K562 (cell line): ENCODE measurements around the gene SMIM36. TPM values are rescaled to one million over a fixed set of nuclear protein-coding genes. Genes with fewer than 3 reads are reported as not detected.

Experiments used
- ATF3 ChIP-seq, 2 experiments: fragments of 450-650 bp in 1 of 2; sonication (generic) in 1 of 2; formaldehyde crosslinking in 1 of 2; IDR thresholded peaks in 1 of 2; conservative IDR thresholded peaks in 1 of 2; 2 replicates each; pipeline versions ENCODE4 v1.6.1 to v1.8.1; 2016 to 2023; ENCODE audit warnings: mild to moderate bottlenecking in 2 of 2, moderate library complexity in 2 of 2, inconsistent platforms in 1 of 2, missing genetic modification reagents in 1 of 2
- CBFA2T3 ChIP-seq: fragments of 450-650 bp; IDR thresholded peaks from 2 replicates; pipeline ENCODE4 v1.6.1; 2017
- CBX3 ChIP-seq, 2 experiments: IDR thresholded peaks; 1 replicate in 1 of 2; 2 replicates in 1 of 2; pipeline ENCODE4 v1.6.1; 2012; ENCODE audit warnings: inconsistent platforms in 2 of 2, low read length in 2 of 2, borderline replicate concordance in 1 of 2, control low read depth in 1 of 2
- CGGBP1 ChIP-seq: fragments of 250-450 bp; sonication (Bioruptor Pico); IDR thresholded peaks from 2 replicates; pipeline ENCODE4 v1.9.0; 2021; ENCODE audit warnings: mild to moderate bottlenecking
- CTBP1 ChIP-seq: fragments of 450-650 bp; IDR thresholded peaks from 2 replicates; pipeline ENCODE4 v1.6.1; 2016; ENCODE audit warnings: borderline replicate concordance
- FOSL1 ChIP-seq: fragments of 200-800 bp; sonication (Bioruptor generic); conservative IDR thresholded peaks from 2 replicates; pipeline ENCODE4 v1.6.1; 2016; ENCODE audit warnings: missing genetic modification characterization, missing compliant biosample characterization
- GATAD2B ChIP-seq: fragments of 450-650 bp; IDR thresholded peaks from 2 replicates; pipeline ENCODE4 v1.6.1; 2017; ENCODE audit warnings: mild to moderate bottlenecking, borderline replicate concordance
- JUN ChIP-seq, 2 experiments: sonication (generic) in 1 of 2; formaldehyde crosslinking in 1 of 2; IDR thresholded peaks; 2 replicates each; pipeline versions ENCODE4 v1.6.1 to v1.8.0; 2012 to 2022; ENCODE audit warnings: borderline replicate concordance in 2 of 2, mild to moderate bottlenecking in 2 of 2, improper control_type of control experiment in 1 of 2, low read depth in 1 of 2, low read length in 1 of 2, missing genetic modification reagents in 1 of 2
- JUNB ChIP-seq: fragments of 450-650 bp; formaldehyde crosslinking; conservative IDR thresholded peaks from 2 replicates; pipeline ENCODE4 v1.4.0; 2020; ENCODE audit warnings: mild to moderate bottlenecking
- MAFK ChIP-seq: IDR thresholded peaks from 2 replicates; pipeline ENCODE4 v1.6.1; 2011; ENCODE audit warnings: low read length, improper control_type of control experiment
- MCM7 ChIP-seq, 2 experiments: fragments of 450-650 bp; IDR thresholded peaks; 2 replicates each; pipeline ENCODE4 v1.6.1; 2016 to 2018
- RAD21 ChIP-seq, 2 experiments: fragments of 250-450 bp in 1 of 2; fragments of 450-650 bp in 1 of 2; sonication (Bioruptor Pico) in 1 of 2; formaldehyde crosslinking in 1 of 2; IDR thresholded peaks in 1 of 2; conservative IDR thresholded peaks in 1 of 2; 2 replicates each; pipeline versions ENCODE4 v1.4.0 to v1.8.0; 2020 to 2022; ENCODE audit warnings: mild to moderate bottlenecking in 2 of 2, moderate library complexity in 1 of 2
- RFX1 ChIP-seq: fragments of 450-650 bp; IDR thresholded peaks from 2 replicates; pipeline ENCODE4 v1.6.1; 2016; ENCODE audit warnings: mild to moderate bottlenecking, moderate library complexity
- SRSF7 ChIP-seq: fragments of 200-400 bp; formaldehyde crosslinking; optimal IDR thresholded peaks from 2 replicates; pipeline ENCODE3; 2017; ENCODE audit warnings: mild to moderate bottlenecking, low read depth, low read length
- TEAD4 ChIP-seq, 2 experiments: sonication (generic) in 1 of 2; formaldehyde crosslinking in 1 of 2; IDR thresholded peaks; 2 replicates each; pipeline versions ENCODE4 v1.6.1 to v1.8.0; 2012 to 2022; ENCODE audit warnings: borderline replicate concordance in 1 of 2, inconsistent platforms in 1 of 2, low read length in 1 of 2, mild to moderate bottlenecking in 1 of 2, missing genetic modification reagents in 1 of 2
- ZC3H11A ChIP-seq: IDR thresholded peaks from 2 replicates; pipeline ENCODE4 v1.6.1; 2012; ENCODE audit warnings: low read depth, low read length, improper control_type of control experiment
- ZNF592 ChIP-seq: fragments of 450-650 bp; IDR thresholded peaks from 2 replicates; pipeline ENCODE4 v1.6.1; 2017; ENCODE audit warnings: antibody characterized with exemption, mild to moderate bottlenecking
- ZNF778 ChIP-seq: fragments of 450-650 bp; formaldehyde crosslinking; IDR thresholded peaks from 2 replicates; pipeline ENCODE4 v1.4.0; 2020; ENCODE audit warnings: mild to moderate bottlenecking, moderate library complexity
- ZSCAN32 ChIP-seq: fragments of 450-650 bp; formaldehyde crosslinking; IDR thresholded peaks from 2 replicates; pipeline ENCODE4 v1.4.0; 2020; ENCODE audit warnings: mild to moderate bottlenecking, moderate library complexity
- polyA plus RNA-seq, 8 experiments: library from polyadenylated mRNA; depleted of rRNA in 4 of 8; stranded (reverse) in 5 of 8; unstranded in 3 of 8; fragments of >200 nt; fragmentation: Nextera tagmentation in 2 of 8; fragmentation: Illumina TruSeq in 1 of 8; extraction: Ambion mirVana in 2 of 8; extraction: Trizol in 1 of 8; gene quantifications; 2 replicates each; pipeline versions ENCODE4 v1.2.1 to v1.2.3, GENCODE V29; 2011 to 2014; ENCODE audit warnings: inconsistent platforms in 1 of 8, missing spikeins in 1 of 8
- total RNA-seq, 7 experiments: library from RNA; depleted of rRNA in 6 of 7; stranded (reverse); fragments of >200 nt in 6 of 7; fragmentation: Illumina TruSeq in 2 of 7; extraction: Trizol in 2 of 7; gene quantifications; 2 replicates each; pipeline versions ENCODE4 v1.2.1 to v1.2.3, GENCODE V29; 2011 to 2021; ENCODE audit warnings: low replicate concordance in 1 of 7

Gene SMIM36
- total and polyA plus RNA-seq, 9 of the 15 experiments (the other 6 are each of a cell fraction or from before 2014, with no cell fraction given), result not detected

GRCh38 chr17:55496094-55496881, 15.0 kb downstream of the SMIM36 start (continued):
- TF ChIP-seq ZNF778 (no peak), RFX1 (no peak), TEAD4 (IDR thresholded peaks at IDR 0.05; ENCODE audit: low read length) (peak; percentile 44; the same call in 1 of the 2 replicates), TEAD4 (CRISPR knock-in tag; IDR thresholded peaks at IDR 0.05; ENCODE audit: borderline replicate concordance) (no peak), ATF3 (IDR thresholded peaks at IDR 0.05) (peak; percentile 98), ATF3 (CRISPR knock-in tag; conservative IDR thresholded peaks at IDR 0.05) (no peak), CGGBP1 (CRISPR knock-in tag) (no peak), JUN (IDR thresholded peaks at IDR 0.05; ENCODE audit: borderline replicate concordance, low read depth, low read length) (peak; percentile 93), JUN (CRISPR knock-in tag; IDR thresholded peaks at IDR 0.05; ENCODE audit: borderline replicate concordance) (no peak), MAFK (0 out of 2 replicates have a peak, but pooled peaks have one; percentile 4), JUNB (CRISPR knock-in tag) (peak; percentile 79), RAD21 (CRISPR knock-in tag; conservative IDR thresholded peaks at IDR 0.05 in 1 of 2, IDR thresholded peaks at IDR 0.05 in 1 of 2) (peak; percentile 53 to 70), ZSCAN32 (CRISPR knock-in tag) (no peak), SRSF7 (no peak), ZNF592 (no peak), CBFA2T3 (peak; percentile 53), FOSL1 (tag) (peak; percentile 57), CTBP1 (peak; percentile 48; the same call in 1 of the 2 replicates), MCM7 (IDR thresholded peaks at IDR 0.05) (no peak), ZC3H11A (no peak), CBX3 (IDR thresholded peaks at IDR 0.05; ENCODE audit: borderline replicate concordance in 1 of 2, low read length in 2 of 2) (no peak), GATAD2B (no peak)
